Astrocyte of the cerebellum (primary cell): Measurements from ENCODE around the gene POTEF.
"Not testable (repeated sequence)": the region's sequence is repeated elsewhere in the genome, so short reads cannot be mapped to it uniquely, and the experiment has no call there.

Source experiments
- DNase-seq: peaks from one replicate; pipeline ENCODE4 v3.0.0-alpha.2; 2011; ENCODE audit warnings: low read depth
- H3K4me3 ChIP-seq: 2 replicates; pipeline ENCODE4 v1.5.1; 2011; ENCODE audit warnings: mild to moderate bottlenecking, low read depth, low read length, moderate library complexity
- in situ Hi-C: cut with HindIII; loops from 2 replicates; pipeline ENCODE4 v1.10.0; 2017; ENCODE audit warnings: low sequenced_read_pairs

The POTEF gene

GRCh38 chr2:130062645-130063044 lies 66.4 kb downstream of the POTEF start:
- H3K4me3 ChIP-seq, DNase-seq, in situ Hi-C loops: not testable (repeated sequence)

- H3K4me3 ChIP-seq, DNase-seq, in situ Hi-C loops: not testable (repeated sequence)
Observed at GRCh38 chr2:130059982-130060381, 69.0 kb downstream of the POTEF start.

- H3K4me3 ChIP-seq, DNase-seq, in situ Hi-C loops: not testable (repeated sequence)
Observed at GRCh38 chr2:130056336-130056735, 72.7 kb downstream of the POTEF start.

- DNase-seq, H3K4me3 ChIP-seq, in situ Hi-C loops: not testable (repeated sequence)
Observed at GRCh38 chr2:130053217-130053911, 75.7 kb downstream of the POTEF start.

GRCh38 chr2:130052376-130052775 lies 76.6 kb downstream of the POTEF start:
- DNase-seq, H3K4me3 ChIP-seq, in situ Hi-C loops: not testable (repeated sequence)

- in situ Hi-C loops, DNase-seq, H3K4me3 ChIP-seq: not testable (repeated sequence)
Observed at GRCh38 chr2:130048422-130048821, 80.6 kb downstream of the POTEF start.

GRCh38 chr2:130038265-130038603 lies 90.8 kb downstream of the POTEF start:
- in situ Hi-C loops, H3K4me3 ChIP-seq, DNase-seq: not testable (repeated sequence)

GRCh38 chr2:130025931-130026330 lies 103.1 kb downstream of the POTEF start:
- DNase-seq, in situ Hi-C loops, H3K4me3 ChIP-seq: not testable (repeated sequence)
